IMR-90 (cell line): ENCODE results near the gene GAS7. TPM values are rescaled to one million over a fixed set of nuclear protein-coding genes. Genes with fewer than 3 reads are reported as not detected.

Source experiments
- ATAC-seq: fragments of 200-7000 bp; cut with Tn5 transposase; 2 replicates; pipeline ENCODE4 v1.9.1; 2020; ENCODE audit warnings: low read depth, mild to moderate bottlenecking, moderate library complexity
- BruUV-seq: library from RNA; stranded (reverse); fragments of 400-500 nt; replicated peaks from 2 replicates; lab custom pipeline; 2021; lab: Mats Ljungman, UMichigan
- CTCF ChIA-PET: fragments of 300-600 bp; formaldehyde crosslinking; extraction: SDS; loops from one replicate; lab custom pipeline; 2021; ENCODE audit warnings: antibody characterized with exemption; lab: Yijun Ruan, JAX
- POLR2A ChIA-PET: fragments of 300-600 bp; sonication (Branson Sonifier 250); formaldehyde crosslinking; loops from one replicate; lab custom pipeline; 2022; ENCODE audit warnings: antibody characterized with exemption; ENCODE audit not compliant: unreplicated experiment; lab: Charles Lee
- DNase-seq: peaks from one replicate; pipeline ENCODE4 v3.0.0; 2013
- H2AFZ ChIP-seq: replicated peaks from 2 replicates; pipeline ENCODE3; 2013; ENCODE audit warnings: low read length, mild to moderate bottlenecking; ENCODE audit not compliant: poor library complexity
- H2AK5ac ChIP-seq: 2 replicates; pipeline ENCODE4 v1.6.1; 2013; ENCODE audit warnings: low read depth, low read length, inconsistent platforms
- H2AK9ac ChIP-seq: replicated peaks from 2 replicates; pipeline ENCODE3; 2013; ENCODE audit warnings: mild to moderate bottlenecking, low read depth, low read length, moderate library complexity; ENCODE audit not compliant: poor library complexity
- H2BK120ac ChIP-seq: 2 replicates; pipeline ENCODE4 v1.6.1; 2013; ENCODE audit warnings: low read depth, low read length, inconsistent platforms
- H2BK15ac ChIP-seq: 3 replicates; pipeline ENCODE4 v1.6.1; 2013; ENCODE audit warnings: low read depth, low read length, inconsistent platforms
- H2BK20ac ChIP-seq: 2 replicates; pipeline ENCODE4 v1.6.1; 2013; ENCODE audit warnings: low read depth, mild to moderate bottlenecking, inconsistent platforms, low read length, moderate library complexity
- H2BK5ac ChIP-seq: 2 replicates; pipeline ENCODE4 v1.6.1; 2013; ENCODE audit warnings: mild to moderate bottlenecking, low read depth, low read length, inconsistent platforms; ENCODE audit not compliant: poor library complexity, severe bottlenecking
- H3K14ac ChIP-seq: replicated peaks from 2 replicates; pipeline ENCODE4 v1.6.1; 2013; ENCODE audit warnings: low read depth, low read length, inconsistent platforms
- H3K18ac ChIP-seq: 2 replicates; pipeline ENCODE4 v1.6.1; 2013; ENCODE audit warnings: low read depth, low read length, control low read depth
- H3K23ac ChIP-seq: 2 replicates; pipeline ENCODE4 v1.6.1; 2013; ENCODE audit warnings: low read depth, low read length, inconsistent platforms
- H3K27ac ChIP-seq: 2 replicates; pipeline ENCODE4 v1.5.1; 2013; ENCODE audit warnings: mild to moderate bottlenecking, control low read depth, low read length; ENCODE audit not compliant: insufficient read depth
- H3K27me3 ChIP-seq: 2 replicates; pipeline ENCODE4 v1.6.1; 2013; ENCODE audit warnings: low read length; ENCODE audit not compliant: control insufficient read depth, insufficient read depth
- H3K36me3 ChIP-seq: 2 replicates; pipeline ENCODE4 v1.6.1; 2013; ENCODE audit warnings: low read length, mixed read lengths; ENCODE audit not compliant: control insufficient read depth, insufficient read depth
- H3K4ac ChIP-seq: 2 replicates; pipeline ENCODE4 v1.6.1; 2013; ENCODE audit warnings: low read depth, low read length, inconsistent platforms
- H3K4me1 ChIP-seq: 2 replicates; pipeline ENCODE4 v1.6.1; 2013; ENCODE audit warnings: low read length, mixed read lengths; ENCODE audit not compliant: control insufficient read depth, insufficient read depth
- H3K4me2 ChIP-seq: 2 replicates; pipeline ENCODE4 v1.6.1; 2013; ENCODE audit warnings: low read depth, mild to moderate bottlenecking, control low read depth, low read length, moderate library complexity
- H3K4me3 ChIP-seq: 2 replicates; pipeline ENCODE4 v1.5.1; 2013; ENCODE audit warnings: low read depth, mild to moderate bottlenecking, control low read depth, low read length, moderate library complexity; ENCODE audit not compliant: insufficient read depth
- H3K56ac ChIP-seq: 2 replicates; pipeline ENCODE4 v1.6.1; 2013; ENCODE audit warnings: low read length, inconsistent platforms; ENCODE audit not compliant: insufficient read depth; ENCODE audit errors: extremely low read depth
- H3K79me1 ChIP-seq, 2 experiments: 2 replicates each; pipeline ENCODE4 v1.6.1; 2013; ENCODE audit warnings: low read length in 2 of 2, inconsistent platforms in 1 of 2, low read depth in 1 of 2
- H3K9ac ChIP-seq: 2 replicates; pipeline ENCODE4 v1.6.1; 2013; ENCODE audit warnings: low read depth, low read length, control low read depth
- H3K9me1 ChIP-seq: 2 replicates; pipeline ENCODE4 v1.6.1; 2013; ENCODE audit warnings: low read length, inconsistent platforms; ENCODE audit not compliant: insufficient read depth
- H3K9me3 ChIP-seq: 2 replicates; pipeline ENCODE4 v1.6.1; 2013; ENCODE audit warnings: low read length; ENCODE audit not compliant: control insufficient read depth, insufficient read depth
- H4K20me1 ChIP-seq: 2 replicates; pipeline ENCODE4 v1.6.1; 2013; ENCODE audit warnings: low read length, inconsistent platforms; ENCODE audit not compliant: insufficient read depth
- H4K5ac ChIP-seq: 2 replicates; pipeline ENCODE4 v1.6.1; 2013; ENCODE audit warnings: mild to moderate bottlenecking, low read depth, low read length, control low read depth
- H4K8ac ChIP-seq, 2 experiments: 2 replicates each; pipeline ENCODE4 v1.6.1; 2013; ENCODE audit warnings: low read depth in 2 of 2, low read length in 2 of 2, control low read depth in 1 of 2, inconsistent platforms in 1 of 2
- H4K91ac ChIP-seq: 2 replicates; pipeline ENCODE4 v1.6.1; 2013; ENCODE audit warnings: low read depth, low read length, inconsistent platforms; ENCODE audit not compliant: insufficient read depth
- BHLHE40 ChIP-seq: fragments of 150-350 bp; IDR thresholded peaks from 2 replicates; pipeline ENCODE4 v1.6.1; 2016; ENCODE audit warnings: mild to moderate bottlenecking, low read depth, low read length
- CEBPB ChIP-seq: IDR thresholded peaks from 2 replicates; pipeline ENCODE4 v1.6.1; 2012; ENCODE audit warnings: low read depth, low read length, improper control_type of control experiment
- CHD1 ChIP-seq: IDR thresholded peaks from 2 replicates; pipeline ENCODE4 v1.6.1; 2012; ENCODE audit warnings: low read depth, low read length, improper control_type of control experiment
- FOS ChIP-seq: fragments of 150-350 bp; IDR thresholded peaks from 2 replicates; pipeline ENCODE4 v1.6.1; 2016; ENCODE audit warnings: low read depth, low read length
- MAFK ChIP-seq: IDR thresholded peaks from 2 replicates; pipeline ENCODE4 v1.6.1; 2012; ENCODE audit warnings: low read depth, low read length, improper control_type of control experiment
- MAZ ChIP-seq: IDR thresholded peaks from 2 replicates; pipeline ENCODE4 v1.6.1; 2012; ENCODE audit warnings: low read depth, mild to moderate bottlenecking, low read length, improper control_type of control experiment, moderate library complexity, borderline replicate concordance
- MXI1 ChIP-seq: IDR thresholded peaks from 2 replicates; pipeline ENCODE4 v1.6.1; 2012; ENCODE audit warnings: low read depth, mild to moderate bottlenecking, low read length, moderate library complexity, borderline replicate concordance
- NFE2L2 ChIP-seq: fragments of 150-350 bp; IDR thresholded peaks from 2 replicates; pipeline ENCODE4 v1.6.1; 2016; ENCODE audit warnings: low read depth, mild to moderate bottlenecking, low read length
- POLR2A ChIP-seq: IDR thresholded peaks from 2 replicates; pipeline ENCODE4 v1.6.1; 2012; ENCODE audit warnings: mild to moderate bottlenecking, low read depth, low read length
- RAD21 ChIP-seq: IDR thresholded peaks from 2 replicates; pipeline ENCODE4 v1.6.1; 2012; ENCODE audit warnings: low read length, improper control_type of control experiment
- RCOR1 ChIP-seq: IDR thresholded peaks from 2 replicates; pipeline ENCODE4 v1.6.1; 2012; ENCODE audit warnings: mild to moderate bottlenecking, low read length, improper control_type of control experiment; ENCODE audit not compliant: insufficient replicate concordance
- RFX5 ChIP-seq: IDR thresholded peaks from 2 replicates; pipeline ENCODE4 v1.8.0; 2012; ENCODE audit warnings: low read depth, mild to moderate bottlenecking, low read length, moderate library complexity
- SMC3 ChIP-seq: fragments of 150-350 bp; IDR thresholded peaks from 2 replicates; pipeline ENCODE4 v1.6.1; 2016; ENCODE audit warnings: low read depth, mild to moderate bottlenecking, antibody characterized with exemption, low read length, moderate library complexity
- WGBS, 2 experiments: methylation state at CpG; one replicate each; pipeline versions ENCODE4 v1.1.5 to v1.1.7; 2013; ENCODE audit warnings: missing lambda C conversion rate in 2 of 2; ENCODE audit not compliant: insufficient read length in 1 of 2; ENCODE audit errors: extremely low coverage in 2 of 2; 5-methylcytosine and 5-hydroxymethylcytosine counted together
- dilution Hi-C: fragments of 300-500 bp; cut with HindIII; formaldehyde crosslinking; loops from one replicate; pipeline ENCODE4 v1.14.3; 2018; ENCODE audit warnings: low sequenced_read_pairs; ENCODE audit not compliant: unreplicated experiment
- in situ Hi-C: fragments of 300-500 bp; cut with MboI; formaldehyde crosslinking; loops from 3 replicates; pipeline ENCODE4 v1.14.3; 2019; ENCODE audit warnings: low sequenced_read_pairs, inconsistent platforms, mixed read lengths
- intact Hi-C: fragments of 100-400 bp; cut with micrococcal nuclease; formaldehyde crosslinking; loops from 2 replicates; pipeline ENCODE4 v1.10.0; 2022
- polyA plus RNA-seq, 3 experiments: library from polyadenylated mRNA; depleted of rRNA; stranded (reverse); fragments of >200 nt; gene quantifications; 2 replicates each; pipeline ENCODE4 v1.2.3, GENCODE V29; 2012; ENCODE audit warnings: low replicate concordance in 1 of 3
- total RNA-seq: library from RNA; depleted of rRNA; stranded (reverse); fragments of >200 nt; gene quantifications from 2 replicates; pipeline ENCODE4 v1.2.3, GENCODE V29; 2012
- TF ChIP-seq, protein P1 (sequence below): fragments of 150-350 bp; IDR thresholded peaks from 2 replicates; pipeline ENCODE4 v1.6.1; 2016; ENCODE audit warnings: low read depth, mild to moderate bottlenecking, low read length, moderate library complexity, borderline replicate concordance
- TF ChIP-seq, protein P2 (sequence below): conservative IDR thresholded peaks from 2 replicates; pipeline ENCODE4 v1.5.1; 2012; ENCODE audit warnings: mild to moderate bottlenecking, low read depth, low read length, improper control_type of control experiment
- TF ChIP-seq, protein P3 (sequence below): fragments of 150-350 bp; IDR thresholded peaks from 2 replicates; pipeline ENCODE4 v1.6.1; 2017; ENCODE audit warnings: mild to moderate bottlenecking, antibody characterized with exemption, low read length, low read depth

GAS7 gene
- total and polyA plus RNA-seq, 2 of the 4 experiments (the other 2 are of a cell fraction) = 4.6 to 5.0 TPM

DNA sequence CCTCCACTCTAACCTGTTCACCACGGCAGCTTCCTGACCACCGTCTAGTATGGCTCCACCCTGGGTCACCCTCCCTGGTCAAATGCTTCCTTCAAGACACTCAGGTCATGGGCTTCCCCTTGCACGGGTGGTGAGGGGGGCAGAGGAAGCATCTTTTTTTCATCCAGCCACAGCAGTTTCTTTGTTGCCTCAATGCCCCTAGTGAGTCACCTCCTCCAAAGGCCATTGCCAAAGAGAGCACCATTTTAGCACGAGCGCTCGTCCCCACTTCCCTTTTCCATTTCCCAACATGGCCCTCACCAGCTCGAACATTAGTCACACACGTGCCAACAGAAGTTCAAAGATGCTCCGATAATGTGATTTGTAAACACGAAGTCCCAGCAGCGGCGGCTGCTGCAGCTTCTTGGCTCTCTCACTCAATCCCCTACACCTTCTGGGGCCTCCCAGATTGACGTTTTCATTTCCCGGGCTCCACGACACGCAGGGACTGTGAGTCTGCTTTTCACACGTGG, 134.6 kb downstream of the GAS7 start:
- no TSS peak for BruUV-seq
- Histone ChIP-seq H2AK9ac (peak overlapping the region; percentile 58), H4K91ac (no peak overlapping the region), H3K14ac (no peak overlapping the region), H3K4me3 (no peak overlapping the region), H2AFZ (peak overlapping the region; percentile 7), H3K56ac (no peak overlapping the region), H3K9me1 (0 out of 2 replicates have a peak, but pooled peaks cover 5% of the 10 kb centered on the region), H3K4me2 (no peak overlapping the region), H2AK5ac (no peak overlapping the region; the same call in 1 of the 2 replicates), H2BK20ac (no peak overlapping the region), H4K5ac (no peak overlapping the region), H4K20me1 (no peaks in the 10 kb centered on the region; the same call in 1 of the 2 replicates), H2BK120ac (no peak overlapping the region), H3K9ac (no peak overlapping the region), H3K4me1 (no peaks in the 10 kb centered on the region; the same call in 1 of the 2 replicates), H3K27me3 (no peaks in the 10 kb centered on the region), H3K23ac (no peak overlapping the region), H3K9me3 (peaks cover 6% of the 10 kb centered on the region; the same call in 1 of the 2 replicates), H3K36me3 (no peaks in the 10 kb centered on the region), H3K79me1 (no peaks in the 10 kb centered on the region), H3K27ac (no peak overlapping the region), H3K4ac (no peak overlapping the region), H2BK5ac (no peak overlapping the region), H3K18ac (no peak overlapping the region), H2BK15ac (no peak overlapping the region), H4K8ac (no peak overlapping the region)
- in situ Hi-C loops (no loop called here), intact Hi-C loops (no loop called here), dilution Hi-C loops (no loop called here)
- ChIA-PET CTCF (interaction anchor here (0.6 kb wide), 1 partner anchor 30 kb away, joined by 3 read pairs; no protein-coding TSS in a partner anchor), POLR2A (no interaction called here)
- WGBS, 2 experiments = 20% methylated on average over 7 of the region's 17 CpGs; no CpG with 5 or more reads in 1 of the 2 experiments
- ATAC-seq = peak; percentile 32
- TF ChIP-seq CEBPB (peak; percentile 21; the same call in 1 of the 2 replicates), MXI1 (no peak), SMC3 (no peak), CHD1 (no peak), RAD21 (no peak), NFE2L2 (no peak), MAZ (no peak), BHLHE40 (peak; percentile 94), RCOR1 (no peak), MAFK (no peak), RFX5 (no peak), FOS (0 out of 2 replicates have a peak, but pooled peaks have one; percentile 9), POLR2A (no peak)
- TF ChIP-seq, protein P1, sequence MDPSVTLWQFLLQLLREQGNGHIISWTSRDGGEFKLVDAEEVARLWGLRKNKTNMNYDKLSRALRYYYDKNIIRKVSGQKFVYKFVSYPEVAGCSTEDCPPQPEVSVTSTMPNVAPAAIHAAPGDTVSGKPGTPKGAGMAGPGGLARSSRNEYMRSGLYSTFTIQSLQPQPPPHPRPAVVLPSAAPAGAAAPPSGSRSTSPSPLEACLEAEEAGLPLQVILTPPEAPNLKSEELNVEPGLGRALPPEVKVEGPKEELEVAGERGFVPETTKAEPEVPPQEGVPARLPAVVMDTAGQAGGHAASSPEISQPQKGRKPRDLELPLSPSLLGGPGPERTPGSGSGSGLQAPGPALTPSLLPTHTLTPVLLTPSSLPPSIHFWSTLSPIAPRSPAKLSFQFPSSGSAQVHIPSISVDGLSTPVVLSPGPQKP = no peak
- TF ChIP-seq, protein P2, sequence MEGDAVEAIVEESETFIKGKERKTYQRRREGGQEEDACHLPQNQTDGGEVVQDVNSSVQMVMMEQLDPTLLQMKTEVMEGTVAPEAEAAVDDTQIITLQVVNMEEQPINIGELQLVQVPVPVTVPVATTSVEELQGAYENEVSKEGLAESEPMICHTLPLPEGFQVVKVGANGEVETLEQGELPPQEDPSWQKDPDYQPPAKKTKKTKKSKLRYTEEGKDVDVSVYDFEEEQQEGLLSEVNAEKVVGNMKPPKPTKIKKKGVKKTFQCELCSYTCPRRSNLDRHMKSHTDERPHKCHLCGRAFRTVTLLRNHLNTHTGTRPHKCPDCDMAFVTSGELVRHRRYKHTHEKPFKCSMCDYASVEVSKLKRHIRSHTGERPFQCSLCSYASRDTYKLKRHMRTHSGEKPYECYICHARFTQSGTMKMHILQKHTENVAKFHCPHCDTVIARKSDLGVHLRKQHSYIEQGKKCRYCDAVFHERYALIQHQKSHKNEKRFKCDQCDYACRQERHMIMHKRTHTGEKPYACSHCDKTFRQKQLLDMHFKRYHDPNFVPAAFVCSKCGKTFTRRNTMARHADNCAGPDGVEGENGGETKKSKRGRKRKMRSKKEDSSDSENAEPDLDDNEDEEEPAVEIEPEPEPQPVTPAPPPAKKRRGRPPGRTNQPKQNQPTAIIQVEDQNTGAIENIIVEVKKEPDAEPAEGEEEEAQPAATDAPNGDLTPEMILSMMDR = no peak
- TF ChIP-seq, protein P3, sequence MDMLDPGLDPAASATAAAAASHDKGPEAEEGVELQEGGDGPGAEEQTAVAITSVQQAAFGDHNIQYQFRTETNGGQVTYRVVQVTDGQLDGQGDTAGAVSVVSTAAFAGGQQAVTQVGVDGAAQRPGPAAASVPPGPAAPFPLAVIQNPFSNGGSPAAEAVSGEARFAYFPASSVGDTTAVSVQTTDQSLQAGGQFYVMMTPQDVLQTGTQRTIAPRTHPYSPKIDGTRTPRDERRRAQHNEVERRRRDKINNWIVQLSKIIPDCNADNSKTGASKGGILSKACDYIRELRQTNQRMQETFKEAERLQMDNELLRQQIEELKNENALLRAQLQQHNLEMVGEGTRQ = no peak
- DNase-seq = peak; percentile 31
